Measurements from ENCODE around the gene DDA1.

- TF ChIP-seq ZNF211 (tag by site-specific recombination; IDR thresholded peaks at IDR 0.05; ENCODE audit: low read depth) (no peak), ZNF544 (tag by site-specific recombination; IDR thresholded peaks at IDR 0.05) (no peak), ZNF266 (tag by site-specific recombination; IDR thresholded peaks at IDR 0.05; ENCODE audit: low read depth) (no peak), ZBTB49 (tag by site-specific recombination; IDR thresholded peaks at IDR 0.05; ENCODE audit: low read depth) (no peak), BCL11A (tag by site-specific recombination; IDR thresholded peaks at IDR 0.05; ENCODE audit: low read depth) (no peak), ZNF514 (tag by site-specific recombination; IDR thresholded peaks at IDR 0.05) (no peak), CTCF (tag by site-specific recombination; IDR thresholded peaks at IDR 0.05) (no peak), KLF10 (tag by site-specific recombination; IDR thresholded peaks at IDR 0.05) (no peak), KLF16 (tag by site-specific recombination; IDR thresholded peaks at IDR 0.05) (no peak)
Observed at GRCh38 chr19:17312189-17313113, 3.1 kb downstream of the DDA1 start.

All from HEK293 (cell line).